HG03045 (cell line): ENCODE measurements around the gene INPP5D.

Experiments used
- ATAC-seq: cut with Tn5 transposase; IDR thresholded peaks from one replicate; pipeline ENCODE4 v1.9.1; 2021; ENCODE audit warnings: mild to moderate bottlenecking, moderate library complexity; ENCODE audit not compliant: unreplicated experiment

INPP5D gene

GRCh38 chr2:233032551-233033320, 27.4 kb upstream of the INPP5D start, which contains the start of gene NEU2:
Gene NEU2 (plus strand): TSS chr2:233032672. CDS start chr2:233032672, 0 bp downstream.
- ATAC-seq = no peak

GRCh38 chr2:233033672-233034071, 26.5 kb upstream of the INPP5D start:
- no peak for ATAC-seq

- ATAC-seq = no peak
Measured at GRCh38 chr2:233034091-233034882, 25.9 kb upstream of the INPP5D start.

GRCh38 chr2:233035426-233036161, 24.5 kb upstream of the INPP5D start:
- ATAC-seq = no peak

- no peak for ATAC-seq
Measured at GRCh38 chr2:233036162-233036838, 23.8 kb upstream of the INPP5D start.

- ATAC-seq = no peak
Measured at GRCh38 chr2:233037078-233037477, 23.1 kb upstream of the INPP5D start.

GRCh38 chr2:233039212-233039845, 20.8 kb upstream of the INPP5D start:
- ATAC-seq = no peak

GRCh38 chr2:233039846-233040530, 20.2 kb upstream of the INPP5D start:
- ATAC-seq = no peak

GRCh38 chr2:233040571-233040970, 19.6 kb upstream of the INPP5D start:
- ATAC-seq = no peak

GRCh38 chr2:233041722-233042323, 18.3 kb upstream of the INPP5D start:
- no peak for ATAC-seq

GRCh38 chr2:233042549-233042948, 17.6 kb upstream of the INPP5D start:
- ATAC-seq = no peak

GRCh38 chr2:233044974-233045605, 15.1 kb upstream of the INPP5D start:
- ATAC-seq = no peak

GRCh38 chr2:233047206-233047605, 12.9 kb upstream of the INPP5D start:
- no peak for ATAC-seq

- ATAC-seq = no peak
Measured at GRCh38 chr2:233047667-233048066, 12.5 kb upstream of the INPP5D start.

- no peak for ATAC-seq
Measured at GRCh38 chr2:233048569-233049193, 11.5 kb upstream of the INPP5D start.

GRCh38 chr2:233049194-233049761, 10.9 kb upstream of the INPP5D start:
- ATAC-seq = no peak

- no peak for ATAC-seq
Measured at GRCh38 chr2:233051241-233052149, 8.6 kb upstream of the INPP5D start.
